Astrocyte (in vitro differentiated cells and primary cell): ENCODE measurements around the gene POMGNT1. TPM values are rescaled to one million over a fixed set of nuclear protein-coding genes. Genes with fewer than 3 reads are reported as not detected.

Experiments
- DNase-seq: peaks from one replicate; pipeline ENCODE4 v3.0.0-alpha.2; 2010; ENCODE audit warnings: low read depth
- FAIRE-seq: peaks from 2 replicates; lab custom pipeline; 2011; peaks lifted over from hg19 to GRCh38; lab: Jason Lieb, UNC
- H2AFZ ChIP-seq: 2 replicates; pipeline ENCODE4 v1.6.0; 2012; ENCODE audit warnings: low read depth, low read length, inconsistent platforms
- H3K27ac ChIP-seq: 2 replicates; pipeline ENCODE4 v1.5.1; 2011; ENCODE audit warnings: low read depth, low read length, inconsistent platforms
- H3K27me3 ChIP-seq: 2 replicates; pipeline ENCODE4 v1.6.0; 2011; ENCODE audit warnings: low read length, inconsistent platforms; ENCODE audit not compliant: insufficient read depth
- H3K36me3 ChIP-seq: 2 replicates; pipeline ENCODE4 v1.5.1; 2011; ENCODE audit warnings: low read length, inconsistent platforms; ENCODE audit not compliant: insufficient read depth
- H3K4me1 ChIP-seq: 2 replicates; pipeline ENCODE4 v1.5.1; 2011; ENCODE audit warnings: low read length, inconsistent platforms; ENCODE audit not compliant: insufficient read depth
- H3K4me2 ChIP-seq: 2 replicates; pipeline ENCODE4 v1.6.0; 2012; ENCODE audit warnings: low read length, inconsistent platforms
- H3K4me3 ChIP-seq: 2 replicates; pipeline ENCODE4 v1.5.1; 2011; ENCODE audit warnings: low read depth, mild to moderate bottlenecking, low read length, inconsistent platforms; ENCODE audit not compliant: insufficient read depth
- H3K79me2 ChIP-seq: 2 replicates; pipeline ENCODE4 v1.6.0; 2012; ENCODE audit warnings: mild to moderate bottlenecking, low read length, inconsistent platforms; ENCODE audit not compliant: insufficient read depth
- H3K9ac ChIP-seq: 2 replicates; pipeline ENCODE4 v1.6.0; 2012; ENCODE audit warnings: mild to moderate bottlenecking, low read length, inconsistent platforms
- H3K9me3 ChIP-seq: 2 replicates; pipeline ENCODE4 v1.5.1; 2012; ENCODE audit warnings: low read depth, mild to moderate bottlenecking, low read length, inconsistent platforms; ENCODE audit not compliant: insufficient read depth
- H4K20me1 ChIP-seq: 2 replicates; pipeline ENCODE4 v1.6.0; 2012; ENCODE audit warnings: low read length, inconsistent platforms; ENCODE audit not compliant: insufficient read depth
- H3K27ac Mint-ChIP-seq: one replicate; pipeline ENCODE4 v1.8.0; 2021; ENCODE audit warnings: mild to moderate bottlenecking, mixed read lengths; ENCODE audit not compliant: unreplicated experiment
- H3K27me3 Mint-ChIP-seq: one replicate; pipeline ENCODE4 v1.8.0; 2021; ENCODE audit warnings: low read depth, mixed read lengths; ENCODE audit not compliant: unreplicated experiment
- H3K36me3 Mint-ChIP-seq: one replicate; pipeline ENCODE4 v1.8.0; 2021; ENCODE audit warnings: low read depth, mixed read lengths; ENCODE audit not compliant: unreplicated experiment
- H3K4me1 Mint-ChIP-seq: one replicate; pipeline ENCODE4 v1.8.0; 2021; ENCODE audit warnings: low read depth, mixed read lengths; ENCODE audit not compliant: unreplicated experiment
- H3K4me3 Mint-ChIP-seq: one replicate; pipeline ENCODE4 v1.8.0; 2021; ENCODE audit warnings: mild to moderate bottlenecking, moderate library complexity, mixed read lengths; ENCODE audit not compliant: unreplicated experiment
- H3K9me3 Mint-ChIP-seq: one replicate; pipeline ENCODE4 v1.8.0; 2021; ENCODE audit warnings: mild to moderate bottlenecking, mixed read lengths; ENCODE audit not compliant: unreplicated experiment
- CTCF ChIP-seq: IDR thresholded peaks from 2 replicates; pipeline ENCODE4 v1.5.1; 2011; ENCODE audit warnings: low read depth, mild to moderate bottlenecking, inconsistent platforms, low read length, moderate library complexity; ENCODE audit not compliant: insufficient read depth
- EZH2 ChIP-seq: IDR thresholded peaks from 2 replicates; pipeline ENCODE4 v1.6.1; 2012; ENCODE audit warnings: mild to moderate bottlenecking, low read length, inconsistent platforms; ENCODE audit not compliant: insufficient read depth
- total RNA-seq: library from RNA; stranded (reverse); gene quantifications from 2 replicates; pipeline ENCODE4 v1.2.1, GENCODE V29; 2021

POMGNT1 gene
- total RNA-seq, 1 donor from 2014 or later: 55.1 TPM

GRCh38 chr1:46158312-46159281 lies 39.6 kb downstream of the POMGNT1 start:
- Histone ChIP-seq H2AFZ (no peak overlapping the region), H3K79me2 (no peaks in the 10 kb centered on the region), H4K20me1 (no peaks in the 10 kb centered on the region), H3K36me3 (no peaks in the 10 kb centered on the region), H3K27ac (no peak overlapping the region), H3K4me2 (no peak overlapping the region), H3K9ac (no peak overlapping the region), H3K9me3 (no peaks in the 10 kb centered on the region), H3K4me3 (no peak overlapping the region), H3K27me3 (peaks cover 6% of the 10 kb centered on the region), H3K4me1 (no peaks in the 10 kb centered on the region)
- no peak overlapping the region for H3K4me3 Mint-ChIP-seq
- FAIRE-seq (no peak), DNase-seq (no peak)
- no peaks in the 10 kb centered on the region for H3K36me3 Mint-ChIP-seq
- H3K4me1 Mint-ChIP-seq: peaks cover 4% of the 10 kb centered on the region
- no peak overlapping the region for H3K27ac Mint-ChIP-seq
- no peaks in the 10 kb centered on the region for H3K9me3 Mint-ChIP-seq
- no peaks in the 10 kb centered on the region for H3K27me3 Mint-ChIP-seq
- no peak for TF ChIP-seq CTCF

GRCh38 chr1:46157916-46158311 lies 40.3 kb downstream of the POMGNT1 start:
- Mint-ChIP-seq H3K4me3 (no peak overlapping the region), H3K27me3 (no peaks in the 10 kb centered on the region), H3K9me3 (no peaks in the 10 kb centered on the region), H3K4me1 (peaks cover 9% of the 10 kb centered on the region), H3K27ac (no peak overlapping the region), H3K36me3 (no peaks in the 10 kb centered on the region)
- Histone ChIP-seq H3K4me3 (no peak overlapping the region), H3K27ac (no peak overlapping the region), H3K9ac (no peak overlapping the region), H3K4me2 (no peak overlapping the region), H2AFZ (no peak overlapping the region), H3K36me3 (no peaks in the 10 kb centered on the region), H3K9me3 (no peaks in the 10 kb centered on the region), H4K20me1 (no peaks in the 10 kb centered on the region), H3K27me3 (peaks cover 4% of the 10 kb centered on the region), H3K79me2 (no peaks in the 10 kb centered on the region), H3K4me1 (no peaks in the 10 kb centered on the region)
- FAIRE-seq (no peak), DNase-seq (no peak)
- TF ChIP-seq CTCF (no peak), EZH2 (no peak)

- Histone ChIP-seq H3K4me3 (no peak overlapping the region), H2AFZ (no peak overlapping the region), H3K4me1 (peaks cover 9% of the 10 kb centered on the region), H3K79me2 (no peaks in the 10 kb centered on the region), H4K20me1 (no peaks in the 10 kb centered on the region), H3K9me3 (no peaks in the 10 kb centered on the region), H3K9ac (no peak overlapping the region), H3K36me3 (no peaks in the 10 kb centered on the region), H3K27ac (no peak overlapping the region), H3K4me2 (no peak overlapping the region), H3K27me3 (no peaks in the 10 kb centered on the region)
- H3K27me3 Mint-ChIP-seq: no peaks in the 10 kb centered on the region
- H3K4me3 Mint-ChIP-seq: no peak overlapping the region
- TF ChIP-seq CTCF (no peak), EZH2 (no peak)
- DNase-seq (no peak), FAIRE-seq (no peak)
- H3K9me3 Mint-ChIP-seq: peaks cover 2% of the 10 kb centered on the region
- peaks cover 34% of the 10 kb centered on the region for H3K4me1 Mint-ChIP-seq
- peak overlapping the region; percentile 83 for H3K27ac Mint-ChIP-seq
- no peaks in the 10 kb centered on the region for H3K36me3 Mint-ChIP-seq
Observed at GRCh38 chr1:46153732-46154131, 44.5 kb downstream of the POMGNT1 start.
